MG63 (cell line): ENCODE measurements around the gene MIPOL1. TPM values are rescaled to one million over a fixed set of nuclear protein-coding genes. Genes with fewer than 3 reads are reported as not detected.
"Not testable (repeated sequence)": the region's sequence is repeated elsewhere in the genome, so short reads cannot be mapped to it uniquely, and the experiment has no call there.

Experiments
- DNase-seq: peaks from one replicate; pipeline ENCODE4 v3.0.0-alpha.2; 2020
- H3K27me3 ChIP-seq: fragments of 250-450 bp; sonication (Bioruptor Pico); 2 replicates; pipeline ENCODE4 v1.5.1; 2020; ENCODE audit warnings: mild to moderate bottlenecking, moderate library complexity
- H3K36me3 ChIP-seq: fragments of 250-450 bp; sonication (Bioruptor Pico); 2 replicates; pipeline ENCODE4 v1.5.1; 2020; ENCODE audit warnings: mild to moderate bottlenecking, moderate library complexity
- H3K4me3 ChIP-seq: fragments of 250-450 bp; sonication (Bioruptor Pico); 2 replicates; pipeline ENCODE4 v1.5.1; 2020; ENCODE audit warnings: mild to moderate bottlenecking, moderate library complexity
- H3K9me3 ChIP-seq: fragments of 250-450 bp; sonication (Bioruptor Pico); 2 replicates; pipeline ENCODE4 v1.5.1; 2020; ENCODE audit warnings: mild to moderate bottlenecking, moderate library complexity
- total RNA-seq: library from RNA; depleted of rRNA; stranded (reverse); fragments of >200 nt; shearing (Covaris generic); gene quantifications from 2 replicates; pipeline ENCODE4 v1.2.3, GENCODE V29; 2014; ENCODE audit warnings: low replicate concordance

The MIPOL1 gene
- total RNA-seq, 1 experiment from 2014 or later = 6.0 TPM

DNA sequence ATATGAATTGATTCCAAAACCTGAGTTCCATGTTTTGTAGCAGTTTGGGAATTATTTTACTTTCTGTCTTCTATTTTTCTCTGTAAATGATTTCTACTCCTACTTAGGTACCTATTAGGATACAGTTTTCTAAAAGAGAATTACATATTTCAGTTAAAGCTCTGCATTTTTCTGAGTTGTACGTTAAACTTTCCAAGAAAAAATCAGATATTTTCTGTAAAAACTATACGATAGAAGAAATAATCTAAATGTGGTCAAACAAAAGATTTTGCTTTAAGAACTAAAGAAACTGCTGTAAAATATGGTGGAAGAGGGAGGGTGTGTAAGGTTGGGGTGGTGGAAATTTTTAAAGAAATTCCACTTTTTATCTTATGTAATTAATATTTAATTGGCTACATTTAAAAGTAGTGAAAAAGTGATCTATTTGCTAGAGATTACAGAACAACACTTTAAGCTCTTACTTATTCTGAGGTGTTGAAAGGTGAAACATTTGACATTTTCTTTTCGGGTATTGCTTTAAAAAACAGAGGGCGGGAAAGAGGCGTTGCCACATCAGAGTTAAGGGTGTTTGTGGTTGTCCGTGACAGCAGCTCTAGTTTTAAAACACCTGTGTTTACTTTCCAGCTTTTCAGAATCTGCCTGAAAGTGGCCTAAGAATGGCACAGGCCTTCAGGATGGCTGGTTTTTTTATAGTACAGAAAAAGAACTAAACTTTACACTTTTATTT lies 187.3 kb downstream of the MIPOL1 start:
- no peaks in the 10 kb centered on the region for H3K9me3 ChIP-seq
- no peaks in the 10 kb centered on the region for H3K36me3 ChIP-seq
- no peak for DNase-seq
- no peak overlapping the region for H3K4me3 ChIP-seq
- no peaks in the 10 kb centered on the region for H3K27me3 ChIP-seq

GRCh38 chr14:37397157-37397940 lies 199.6 kb downstream of the MIPOL1 start:
- not testable (repeated sequence) for H3K36me3 ChIP-seq, H3K27me3 ChIP-seq, DNase-seq, H3K9me3 ChIP-seq, H3K4me3 ChIP-seq

GRCh38 chr14:37397941-37398215 lies 200.1 kb downstream of the MIPOL1 start:
- Histone ChIP-seq H3K9me3 (no peaks in the 10 kb centered on the region), H3K4me3 (no peak overlapping the region), H3K27me3 (no peaks in the 10 kb centered on the region), H3K36me3 (no peaks in the 10 kb centered on the region)
- no peak for DNase-seq

GRCh38 chr14:37399517-37399916 lies 201.8 kb downstream of the MIPOL1 start:
- Histone ChIP-seq H3K4me3 (no peak overlapping the region), H3K27me3 (no peaks in the 10 kb centered on the region), H3K9me3 (no peaks in the 10 kb centered on the region), H3K36me3 (no peaks in the 10 kb centered on the region)
- no peak for DNase-seq

- Histone ChIP-seq H3K27me3 (no peaks in the 10 kb centered on the region), H3K36me3 (no peaks in the 10 kb centered on the region), H3K9me3 (no peaks in the 10 kb centered on the region), H3K4me3 (no peak overlapping the region)
- DNase-seq = no peak
Observed at GRCh38 chr14:37401093-37401492, 203.4 kb downstream of the MIPOL1 start.

- no peaks in the 10 kb centered on the region for H3K27me3 ChIP-seq
- no peak overlapping the region for H3K4me3 ChIP-seq
- H3K9me3 ChIP-seq = no peaks in the 10 kb centered on the region
- no peaks in the 10 kb centered on the region for H3K36me3 ChIP-seq
- DNase-seq = no peak
Observed at GRCh38 chr14:37403626-37404025, 205.9 kb downstream of the MIPOL1 start.

- Histone ChIP-seq H3K36me3 (no peaks in the 10 kb centered on the region), H3K4me3 (no peak overlapping the region), H3K27me3 (no peaks in the 10 kb centered on the region), H3K9me3 (no peaks in the 10 kb centered on the region)
- DNase-seq = no peak
Observed at GRCh38 chr14:37406095-37406494, 208.4 kb downstream of the MIPOL1 start.

- no peak for DNase-seq
- Histone ChIP-seq H3K9me3 (no peaks in the 10 kb centered on the region), H3K4me3 (no peak overlapping the region), H3K27me3 (no peaks in the 10 kb centered on the region), H3K36me3 (no peaks in the 10 kb centered on the region)
Observed at GRCh38 chr14:37411079-37411735, 213.5 kb downstream of the MIPOL1 start.

DNA sequence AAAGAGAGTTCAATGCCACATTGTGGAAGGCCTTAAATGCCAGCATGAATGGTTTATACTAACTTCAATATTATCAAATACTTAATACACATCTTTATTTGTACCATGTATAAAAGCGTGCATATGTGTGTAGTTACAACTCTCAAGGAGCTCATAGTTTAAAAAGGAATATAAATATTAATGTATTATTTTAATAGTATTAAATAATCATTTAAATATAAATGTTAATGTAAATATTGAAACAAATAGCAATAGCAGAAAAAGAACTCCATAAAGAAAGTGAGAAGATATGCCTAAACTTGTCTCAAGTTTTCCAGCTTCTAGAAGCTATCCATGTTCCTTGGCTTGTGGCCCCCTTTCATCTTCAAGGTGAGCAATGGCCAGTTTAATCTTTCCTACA lies 215.3 kb downstream of the MIPOL1 start:
- Histone ChIP-seq H3K36me3 (no peaks in the 10 kb centered on the region), H3K9me3 (no peaks in the 10 kb centered on the region), H3K27me3 (no peaks in the 10 kb centered on the region), H3K4me3 (no peak overlapping the region)
- DNase-seq = no peak

- H3K27me3 ChIP-seq = no peaks in the 10 kb centered on the region
- no peaks in the 10 kb centered on the region for H3K36me3 ChIP-seq
- no peaks in the 10 kb centered on the region for H3K9me3 ChIP-seq
- DNase-seq = no peak
- H3K4me3 ChIP-seq = no peak overlapping the region
Observed at GRCh38 chr14:37413504-37414003, 215.8 kb downstream of the MIPOL1 start.

DNA sequence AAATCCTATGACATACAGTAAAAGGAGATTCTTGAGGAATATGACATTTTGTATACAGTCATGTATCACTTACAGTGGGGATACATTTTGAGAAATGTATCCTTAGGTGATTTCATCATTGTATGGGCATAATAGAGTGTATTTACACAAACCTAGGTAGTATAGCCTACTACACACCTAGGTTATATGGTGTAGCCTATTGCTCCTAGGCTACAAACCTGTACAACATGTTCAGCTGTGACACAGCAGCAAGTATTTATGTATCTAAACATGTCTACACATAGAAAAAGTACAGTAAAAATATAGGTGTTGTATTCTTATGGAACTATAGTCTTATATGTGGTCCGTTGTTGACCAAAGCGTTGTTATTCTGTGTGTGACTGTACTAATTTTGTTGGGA lies 218.5 kb downstream of the MIPOL1 start:
- Histone ChIP-seq H3K36me3 (no peaks in the 10 kb centered on the region), H3K4me3 (no peak overlapping the region), H3K9me3 (no peaks in the 10 kb centered on the region), H3K27me3 (no peaks in the 10 kb centered on the region)
- DNase-seq = no peak

DNA sequence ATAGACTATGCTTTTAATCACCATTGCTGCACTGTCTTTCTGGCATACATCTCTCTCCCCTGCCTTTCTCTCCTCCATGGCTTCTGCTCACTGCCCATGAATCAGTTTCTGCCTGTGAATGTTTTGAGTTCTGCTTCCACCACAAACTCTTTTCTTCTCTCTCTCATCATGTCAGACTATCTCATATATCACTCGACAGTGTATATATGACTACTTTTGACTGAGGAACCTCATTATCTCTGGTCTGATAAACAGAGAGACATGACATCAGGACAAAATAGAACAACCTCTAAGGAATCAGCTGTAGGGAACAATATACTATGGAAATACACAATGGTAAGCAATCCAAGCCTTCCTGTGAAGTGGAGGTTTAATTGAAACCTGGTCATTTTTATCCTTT lies 219.4 kb downstream of the MIPOL1 start:
- Histone ChIP-seq H3K4me3 (no peak overlapping the region), H3K36me3 (no peaks in the 10 kb centered on the region), H3K27me3 (no peaks in the 10 kb centered on the region), H3K9me3 (no peaks in the 10 kb centered on the region)
- DNase-seq = no peak

GRCh38 chr14:37417833-37418232 lies 220.1 kb downstream of the MIPOL1 start:
- Histone ChIP-seq H3K36me3 (no peaks in the 10 kb centered on the region), H3K27me3 (no peaks in the 10 kb centered on the region), H3K9me3 (no peaks in the 10 kb centered on the region), H3K4me3 (no peak overlapping the region)
- no peak for DNase-seq

- no peaks in the 10 kb centered on the region for H3K36me3 ChIP-seq
- DNase-seq = no peak
- no peak overlapping the region for H3K4me3 ChIP-seq
- no peaks in the 10 kb centered on the region for H3K27me3 ChIP-seq
- no peaks in the 10 kb centered on the region for H3K9me3 ChIP-seq
Observed at GRCh38 chr14:37420622-37421021, 222.9 kb downstream of the MIPOL1 start.

- H3K36me3 ChIP-seq = no peaks in the 10 kb centered on the region
- no peak for DNase-seq
- H3K4me3 ChIP-seq = no peak overlapping the region
- no peaks in the 10 kb centered on the region for H3K9me3 ChIP-seq
- no peaks in the 10 kb centered on the region for H3K27me3 ChIP-seq
Observed at GRCh38 chr14:37422319-37422718, 224.6 kb downstream of the MIPOL1 start.

- Histone ChIP-seq H3K9me3 (no peaks in the 10 kb centered on the region), H3K36me3 (no peaks in the 10 kb centered on the region), H3K27me3 (no peaks in the 10 kb centered on the region), H3K4me3 (no peak overlapping the region)
- no peak for DNase-seq
Observed at GRCh38 chr14:37422748-37423147, 225.0 kb downstream of the MIPOL1 start.

GRCh38 chr14:37428954-37429353 lies 231.2 kb downstream of the MIPOL1 start:
- H3K9me3 ChIP-seq = no peaks in the 10 kb centered on the region
- H3K27me3 ChIP-seq = no peaks in the 10 kb centered on the region
- DNase-seq = no peak
- no peaks in the 10 kb centered on the region for H3K36me3 ChIP-seq
- no peak overlapping the region for H3K4me3 ChIP-seq

DNA sequence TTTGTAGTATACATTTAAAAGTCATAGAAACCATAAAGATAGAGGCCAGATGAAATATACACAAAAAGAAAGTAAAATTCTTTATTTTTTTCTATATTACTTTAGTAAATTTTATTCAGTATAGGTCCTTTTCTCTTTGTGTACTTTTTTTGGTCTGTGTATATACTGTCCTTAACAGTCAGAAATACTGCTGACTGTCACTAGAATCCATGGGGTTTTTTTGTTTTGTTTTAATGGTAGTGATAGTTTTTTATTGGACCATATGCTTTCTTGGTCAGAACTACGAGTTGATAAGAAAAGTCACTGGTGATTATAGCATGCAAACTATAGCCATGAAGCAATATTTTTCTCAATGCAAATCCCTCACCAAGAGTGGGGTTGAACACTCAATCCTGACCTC lies 231.9 kb downstream of the MIPOL1 start:
- H3K36me3 ChIP-seq = no peaks in the 10 kb centered on the region
- H3K9me3 ChIP-seq = no peaks in the 10 kb centered on the region
- no peak overlapping the region for H3K4me3 ChIP-seq
- no peak for DNase-seq
- no peaks in the 10 kb centered on the region for H3K27me3 ChIP-seq
